ENCODE data around the gene ADAMTS12. TPM values are rescaled to one million over a fixed set of nuclear protein-coding genes. Genes with fewer than 3 reads are reported as not detected.

The ADAMTS12 gene
- total and polyA plus RNA-seq, 9 of the 15 experiments (the other 6 are each of a cell fraction or from before 2014, with no cell fraction given), result 0.11 TPM; not detected in 8

DNA sequence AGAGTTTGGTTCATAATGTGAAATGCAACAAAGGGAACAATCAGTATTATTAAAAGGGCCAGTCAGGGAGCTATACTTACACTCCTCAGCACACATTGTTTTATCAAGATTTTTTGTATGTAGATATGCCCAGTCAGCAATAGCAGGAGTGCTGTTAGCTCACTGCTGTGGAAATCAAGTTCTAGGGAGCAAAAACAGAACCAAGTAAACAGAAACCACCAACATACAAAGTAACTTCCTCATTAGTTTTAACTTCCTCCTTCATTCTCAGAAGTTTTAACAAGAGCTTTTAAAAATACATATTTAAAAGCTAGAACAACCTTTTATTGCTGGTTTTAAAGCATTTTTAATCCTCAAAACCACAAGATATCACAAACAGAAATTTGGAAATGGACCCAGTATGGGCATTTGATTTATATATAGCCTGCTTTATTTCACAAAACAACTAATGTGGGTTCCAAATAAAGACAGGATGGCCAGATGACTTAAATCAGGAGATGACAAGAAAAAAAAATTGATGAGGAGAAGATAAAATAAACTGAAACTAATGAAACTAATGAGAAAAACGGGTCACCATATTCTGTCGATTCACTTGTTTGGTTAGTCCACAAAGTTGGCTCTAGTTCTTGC, 178.5 kb downstream of the ADAMTS12 start:
- H4K20me1 ChIP-seq (replicated peaks; ENCODE audit: control insufficient read depth, insufficient read depth, low read length), result no peaks in the 10 kb centered on the region
- ATAC-seq, result no peak
- H3K9me1 ChIP-seq (ENCODE audit: control insufficient read depth, insufficient read depth, low read length), result no peaks in the 10 kb centered on the region
- POLR2A ChIA-PET, result no interaction called here
- H3K9ac ChIP-seq (ENCODE audit: insufficient read depth in 1 of 2, low read depth in 2 of 2, low read length in 2 of 2), result no peak overlapping the region
- H3K4me3 ChIP-seq, result no peak overlapping the region
- CTCF ChIA-PET (ENCODE audit: low intra/inter-chr PET ratio), result no interaction called here
- H3K9me3 ChIP-seq (replicated peaks; ENCODE audit: control insufficient read depth, insufficient read depth, low read depth, low read length), result no peaks in the 10 kb centered on the region
- TF ChIP-seq NBN (IDR thresholded peaks at IDR 0.05; ENCODE audit: low read depth) (no peak), FOXP1 (CRISPR knock-in tag; IDR thresholded peaks at IDR 0.05) (no peak), HEY1 (CRISPR knock-in tag; IDR thresholded peaks at IDR 0.05; ENCODE audit: borderline replicate concordance) (no peak), MAFF (IDR thresholded peaks at IDR 0.05; ENCODE audit: low read length) (peak; percentile 53; the same call in 1 of the 2 replicates), MAFK (IDR thresholded peaks at IDR 0.05; ENCODE audit: low read length) (peak; percentile 39; the same call in 1 of the 2 replicates), C11orf30 (IDR thresholded peaks at IDR 0.05; ENCODE audit: low read depth) (peak; percentile 30; the same call in 1 of the 2 replicates), ZNF316 (IDR thresholded peaks at IDR 0.05) (peak; percentile 51; the same call in 1 of the 2 replicates)
- TF ChIP-seq, protein P1, sequence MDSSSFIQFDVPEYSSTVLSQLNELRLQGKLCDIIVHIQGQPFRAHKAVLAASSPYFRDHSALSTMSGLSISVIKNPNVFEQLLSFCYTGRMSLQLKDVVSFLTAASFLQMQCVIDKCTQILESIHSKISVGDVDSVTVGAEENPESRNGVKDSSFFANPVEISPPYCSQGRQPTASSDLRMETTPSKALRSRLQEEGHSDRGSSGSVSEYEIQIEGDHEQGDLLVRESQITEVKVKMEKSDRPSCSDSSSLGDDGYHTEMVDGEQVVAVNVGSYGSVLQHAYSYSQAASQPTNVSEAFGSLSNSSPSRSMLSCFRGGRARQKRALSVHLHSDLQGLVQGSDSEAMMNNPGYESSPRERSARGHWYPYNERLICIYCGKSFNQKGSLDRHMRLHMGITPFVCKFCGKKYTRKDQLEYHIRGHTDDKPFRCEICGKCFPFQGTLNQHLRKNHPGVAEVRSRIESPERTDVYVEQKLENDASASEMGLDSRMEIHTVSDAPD (CRISPR knock-in tag; IDR thresholded peaks at IDR 0.05), result no peak
- H2AFZ ChIP-seq (ENCODE audit: low read depth, low read length), result no peak overlapping the region
- WGBS (ENCODE audit: insufficient coverage, low coverage, missing lambda C conversion rate), result 0% methylated on average over 2 of the region's 2 CpGs
- intact Hi-C loops (cut with micrococcal nuclease), result no loop called here
- no peak for FAIRE-seq
- in situ Hi-C loops (cut with MboI), result no loop called here
- BruUV-seq (replicated peaks), result no TSS peak
- no peak for DNase-seq (ENCODE audit: extremely low read depth in 1 of 4, low spot score in 3 of 4)
- no peaks in the 10 kb centered on the region for H3K79me2 ChIP-seq (ENCODE audit: control insufficient read depth, insufficient read depth, low read length)
- H3K4me2 ChIP-seq (ENCODE audit: insufficient read depth, low read length), result no peak overlapping the region
- H3K27me3 ChIP-seq (ENCODE audit: control insufficient read depth in 2 of 2, insufficient read depth in 2 of 2, low read length in 2 of 2), result no peaks in the 10 kb centered on the region
- H3K27ac ChIP-seq (ENCODE audit: extremely low read depth, low read depth, low read length), result no peak overlapping the region
- no peaks in the 10 kb centered on the region for H3K36me3 ChIP-seq (ENCODE audit: control insufficient read depth, insufficient read depth, low read length)
- no peaks in the 10 kb centered on the region for H3K4me1 ChIP-seq (replicated peaks in 1 of 2; ENCODE audit: control insufficient read depth in 2 of 2, insufficient read depth in 2 of 2, low read length in 2 of 2)
